ENCODE data around the gene LRRC8D.
"Not testable (repeated sequence)": the region's sequence is repeated elsewhere in the genome, so short reads cannot be mapped to it uniquely, and the experiment has no call there.

DNA sequence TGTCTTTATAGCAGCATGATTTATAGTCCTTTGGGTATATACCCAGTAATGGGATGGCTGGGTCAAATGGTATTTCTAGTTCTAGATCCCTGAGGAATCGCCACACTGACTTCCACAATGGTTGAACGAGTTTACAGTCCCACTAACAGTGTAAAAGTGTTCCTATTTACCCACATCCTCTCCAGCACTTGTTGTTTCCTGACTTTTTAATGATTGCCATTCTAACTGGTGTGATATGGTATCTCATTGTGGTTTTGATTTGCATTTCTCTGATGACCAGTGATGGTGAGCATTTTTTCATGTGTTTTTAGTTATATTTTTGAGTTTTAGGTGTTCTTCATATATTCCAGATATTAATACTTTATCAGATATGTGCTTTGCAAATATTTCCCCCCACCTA is 43.6 kb upstream of the LRRC8D start:
- TF ChIP-seq, protein P1, sequence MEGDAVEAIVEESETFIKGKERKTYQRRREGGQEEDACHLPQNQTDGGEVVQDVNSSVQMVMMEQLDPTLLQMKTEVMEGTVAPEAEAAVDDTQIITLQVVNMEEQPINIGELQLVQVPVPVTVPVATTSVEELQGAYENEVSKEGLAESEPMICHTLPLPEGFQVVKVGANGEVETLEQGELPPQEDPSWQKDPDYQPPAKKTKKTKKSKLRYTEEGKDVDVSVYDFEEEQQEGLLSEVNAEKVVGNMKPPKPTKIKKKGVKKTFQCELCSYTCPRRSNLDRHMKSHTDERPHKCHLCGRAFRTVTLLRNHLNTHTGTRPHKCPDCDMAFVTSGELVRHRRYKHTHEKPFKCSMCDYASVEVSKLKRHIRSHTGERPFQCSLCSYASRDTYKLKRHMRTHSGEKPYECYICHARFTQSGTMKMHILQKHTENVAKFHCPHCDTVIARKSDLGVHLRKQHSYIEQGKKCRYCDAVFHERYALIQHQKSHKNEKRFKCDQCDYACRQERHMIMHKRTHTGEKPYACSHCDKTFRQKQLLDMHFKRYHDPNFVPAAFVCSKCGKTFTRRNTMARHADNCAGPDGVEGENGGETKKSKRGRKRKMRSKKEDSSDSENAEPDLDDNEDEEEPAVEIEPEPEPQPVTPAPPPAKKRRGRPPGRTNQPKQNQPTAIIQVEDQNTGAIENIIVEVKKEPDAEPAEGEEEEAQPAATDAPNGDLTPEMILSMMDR (IDR thresholded peaks at IDR 0.05) = not testable (repeated sequence)
- not testable (repeated sequence) for TF ChIP-seq POLR2A (IDR thresholded peaks at IDR 0.05)
